A673 (cell line): ENCODE data around the gene TSHZ2. TPM values are rescaled to one million over a fixed set of nuclear protein-coding genes. Genes with fewer than 3 reads are reported as not detected.

Experiments used
- BruUV-seq: library from RNA; stranded (reverse); fragments of 400-500 nt; replicated peaks from 2 replicates; lab custom pipeline; 2021; lab: Mats Ljungman, UMichigan
- CTCF ChIA-PET: fragments of 300-600 bp; sonication (Branson Sonifier 250); formaldehyde crosslinking; loops from one replicate; lab custom pipeline; 2022; ENCODE audit warnings: antibody characterized with exemption; lab: Charles Lee
- POLR2A ChIA-PET: fragments of 300-600 bp; sonication (Branson Sonifier 250); formaldehyde crosslinking; loops from one replicate; lab custom pipeline; 2022; ENCODE audit warnings: antibody characterized with exemption; ENCODE audit not compliant: low non-redundant PET; lab: Charles Lee
- DNase-seq: peaks from one replicate; pipeline ENCODE4 v3.0.0-alpha.2; 2015; ENCODE audit warnings: low spot score
- H3K27ac ChIP-seq: fragments of 200-600 bp; sonication (generic); 2 replicates; pipeline ENCODE4 v1.5.1; 2016; ENCODE audit warnings: mixed run types, low read depth, mild to moderate bottlenecking, mixed read lengths, antibody characterized with exemption, low read length; ENCODE audit not compliant: poor library complexity, severe bottlenecking
- H3K27me3 ChIP-seq: fragments of 200-600 bp; sonication (generic); replicated peaks from 2 replicates; pipeline ENCODE4 v1.6.1; 2017; ENCODE audit warnings: mixed run types, low read depth, mild to moderate bottlenecking, mixed read lengths, antibody characterized with exemption, low read length; ENCODE audit not compliant: insufficient read depth, poor library complexity
- H3K36me3 ChIP-seq: fragments of 200-600 bp; sonication (generic); 2 replicates; pipeline ENCODE4 v1.6.1; 2016; ENCODE audit warnings: mixed run types, mild to moderate bottlenecking, mixed read lengths, antibody characterized with exemption, low read length; ENCODE audit not compliant: insufficient read depth, poor library complexity, severe bottlenecking
- H3K4me1 ChIP-seq: fragments of 200-600 bp; sonication (generic); 2 replicates; pipeline ENCODE4 v1.6.1; 2017; ENCODE audit warnings: mixed run types, mild to moderate bottlenecking, mixed read lengths, antibody characterized with exemption, low read length; ENCODE audit not compliant: insufficient read depth, poor library complexity, severe bottlenecking
- H3K4me3 ChIP-seq: fragments of 200-600 bp; sonication (generic); 2 replicates; pipeline ENCODE4 v1.5.1; 2016; ENCODE audit warnings: low read depth, mixed run types, mild to moderate bottlenecking, mixed read lengths, low read length; ENCODE audit not compliant: poor library complexity, severe bottlenecking
- H3K9me3 ChIP-seq: fragments of 200-600 bp; sonication (generic); 2 replicates; pipeline ENCODE4 v1.6.1; 2016; ENCODE audit warnings: mixed run types, low read depth, mild to moderate bottlenecking, mixed read lengths, antibody characterized with exemption, low read length; ENCODE audit not compliant: poor library complexity, severe bottlenecking
- CTCF ChIP-seq: fragments of 300-800, 200-600 bp; sonication (generic); conservative IDR thresholded peaks from 2 replicates; pipeline ENCODE4 v1.5.1; 2017; ENCODE audit warnings: low read depth, mild to moderate bottlenecking, antibody characterized with exemption, low read length, moderate library complexity, mixed read lengths
- EZH2 ChIP-seq: fragments of 200-600 bp; sonication (generic); IDR thresholded peaks from 2 replicates; pipeline ENCODE4 v1.6.1; 2017; ENCODE audit warnings: borderline replicate concordance, low read depth, mild to moderate bottlenecking, mixed read lengths, antibody characterized with exemption, low read length; ENCODE audit not compliant: poor library complexity, severe bottlenecking
- intact Hi-C: fragments of 100-400 bp; cut with micrococcal nuclease; formaldehyde crosslinking; loops from one replicate; pipeline ENCODE4 v1.10.0; 2022; ENCODE audit not compliant: unreplicated experiment
- total RNA-seq: library from RNA; stranded (reverse); gene quantifications from 2 replicates; pipeline ENCODE4 v1.2.3, GENCODE V29; 2021

TSHZ2 gene
- total RNA-seq, 1 experiment from 2014 or later: 4.1 TPM

DNA sequence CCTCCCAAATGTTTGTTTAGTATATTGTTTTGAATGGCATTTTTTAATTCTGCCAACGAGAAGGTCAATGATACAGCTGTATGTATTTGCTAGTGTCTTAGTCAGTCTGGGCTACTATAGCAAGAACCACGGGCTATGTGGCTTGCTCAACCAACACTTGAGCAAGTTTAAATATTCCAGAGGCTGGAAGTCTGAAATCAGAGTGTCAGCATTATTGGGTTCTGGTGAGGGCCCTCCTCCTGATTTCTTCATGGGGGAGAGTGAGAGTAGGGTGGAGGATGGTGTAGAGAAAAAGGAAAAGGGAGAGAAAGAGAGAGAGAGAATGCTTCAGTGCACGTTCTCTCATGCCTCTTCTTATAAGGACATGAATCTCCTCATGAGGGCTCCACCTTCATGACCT, 144.6 kb downstream of the TSHZ2 start:
- no peaks in the 10 kb centered on the region for H3K9me3 ChIP-seq
- intact Hi-C loops: no loop called here
- TF ChIP-seq EZH2 (no peak), CTCF (no peak)

DNA sequence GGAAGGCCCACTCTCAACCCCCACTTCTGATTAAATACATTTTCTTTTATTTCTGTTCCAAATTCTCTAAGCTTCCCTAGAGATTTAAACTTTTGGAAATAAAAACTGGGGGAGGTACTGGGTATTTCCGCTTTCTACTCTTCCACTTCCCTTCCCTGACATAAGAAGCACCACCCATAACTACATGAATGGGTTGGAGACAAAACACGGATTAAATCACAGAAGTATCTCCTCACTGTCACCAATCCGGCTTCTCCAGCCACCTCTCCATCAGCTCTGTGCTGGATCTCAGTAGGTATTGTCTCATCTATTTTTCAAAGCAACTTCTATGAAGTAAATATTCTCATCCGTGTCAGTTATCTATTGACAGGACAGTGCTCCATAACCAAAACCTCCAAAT, 150.7 kb downstream of the TSHZ2 start:
- H3K27ac ChIP-seq: no peak overlapping the region
- H3K4me3 ChIP-seq: no peak overlapping the region
- TF ChIP-seq CTCF: no peak
- no peak for TF ChIP-seq EZH2
- ChIA-PET POLR2A (no interaction called here), CTCF (no interaction called here)
- no peaks in the 10 kb centered on the region for H3K9me3 ChIP-seq
- intact Hi-C loops: no loop called here
- H3K4me1 ChIP-seq: no peaks in the 10 kb centered on the region
- no peaks in the 10 kb centered on the region for H3K27me3 ChIP-seq
- no peak for DNase-seq
- BruUV-seq: no TSS peak
- no peaks in the 10 kb centered on the region for H3K36me3 ChIP-seq

More for the DNA sequence above, 144.6 kb downstream of the TSHZ2 start:
- CTCF ChIA-PET: no interaction called here
- BruUV-seq: no TSS peak
- H3K4me3 ChIP-seq: no peak overlapping the region
- H3K27ac ChIP-seq: no peak overlapping the region
- H3K4me1 ChIP-seq: no peaks in the 10 kb centered on the region
- no peaks in the 10 kb centered on the region for H3K36me3 ChIP-seq
- DNase-seq: no peak
- H3K27me3 ChIP-seq: no peaks in the 10 kb centered on the region
- POLR2A ChIA-PET: interaction anchor here (0.5 kb wide), 1 partner anchor 367 kb away, joined by 6 read pairs; no protein-coding TSS in a partner anchor

DNA sequence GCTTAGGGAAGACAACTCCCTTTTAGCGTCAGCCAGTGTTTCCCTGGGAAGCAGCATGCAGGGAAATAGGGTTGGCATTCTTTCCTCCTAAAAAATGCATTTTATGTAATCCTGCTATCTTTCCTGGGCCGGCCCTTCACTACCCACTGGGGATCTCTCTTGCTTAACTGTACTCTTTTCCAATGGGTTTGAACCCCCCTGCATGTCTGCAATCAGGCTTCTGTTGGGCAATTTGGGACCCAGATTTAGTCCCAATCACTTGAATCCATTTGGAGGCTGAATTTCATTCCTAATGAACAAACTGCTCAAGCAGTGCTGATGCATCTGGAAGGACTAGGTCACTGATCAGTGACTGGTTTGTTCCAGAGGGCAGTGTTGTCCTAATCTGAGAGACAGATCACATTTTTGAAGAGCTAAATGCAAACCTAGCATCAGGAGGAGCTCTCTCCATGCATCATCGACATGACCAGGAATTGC, 152.0 kb downstream of the TSHZ2 start:
- no peaks in the 10 kb centered on the region for H3K36me3 ChIP-seq
- no peaks in the 10 kb centered on the region for H3K9me3 ChIP-seq
- no peak overlapping the region for H3K27ac ChIP-seq
- no peaks in the 10 kb centered on the region for H3K27me3 ChIP-seq
- TF ChIP-seq EZH2: no peak
- no peak for TF ChIP-seq CTCF
- no peak for DNase-seq
- BruUV-seq: no TSS peak
- ChIA-PET CTCF (no interaction called here), POLR2A (no interaction called here)
- no peaks in the 10 kb centered on the region for H3K4me1 ChIP-seq
- H3K4me3 ChIP-seq: no peak overlapping the region
- intact Hi-C loops: no loop called here
